Nephron (organoid): ENCODE data around the gene EDN1.

Experiments
- H3K27ac Mint-ChIP-seq, 3 experiments: 2 replicates each; pipeline ENCODE4 v1.8.0; 2020; ENCODE audit warnings: mixed read lengths in 3 of 3, mild to moderate bottlenecking in 2 of 3, moderate library complexity in 1 of 3
- H3K27me3 Mint-ChIP-seq: 2 replicates; pipeline ENCODE4 v1.8.0; 2021; ENCODE audit warnings: low read depth, mild to moderate bottlenecking, moderate library complexity, mixed read lengths
- H3K36me3 Mint-ChIP-seq: 2 replicates; pipeline ENCODE4 v1.8.0; 2020; ENCODE audit warnings: low read depth, mixed read lengths
- H3K4me1 Mint-ChIP-seq: 2 replicates; pipeline ENCODE4 v1.8.0; 2020; ENCODE audit warnings: mixed read lengths
- H3K4me3 Mint-ChIP-seq, 3 experiments: 2 replicates each; pipeline ENCODE4 v1.8.0; 2020; ENCODE audit warnings: mild to moderate bottlenecking in 3 of 3, mixed read lengths in 3 of 3, moderate library complexity in 2 of 3
- H3K9me3 Mint-ChIP-seq: 2 replicates; pipeline ENCODE4 v1.8.0; 2020; ENCODE audit warnings: mixed read lengths
- TF ChIP-seq, protein P1 (sequence below), 3 experiments: fragments of 200-600 bp; sonication (generic); IDR thresholded peaks; one replicate each; pipeline ENCODE4 v1.5.0; 2021; ENCODE audit warnings: antibody characterized with exemption in 3 of 3; ENCODE audit not compliant: unreplicated experiment in 3 of 3

EDN1 gene

DNA sequence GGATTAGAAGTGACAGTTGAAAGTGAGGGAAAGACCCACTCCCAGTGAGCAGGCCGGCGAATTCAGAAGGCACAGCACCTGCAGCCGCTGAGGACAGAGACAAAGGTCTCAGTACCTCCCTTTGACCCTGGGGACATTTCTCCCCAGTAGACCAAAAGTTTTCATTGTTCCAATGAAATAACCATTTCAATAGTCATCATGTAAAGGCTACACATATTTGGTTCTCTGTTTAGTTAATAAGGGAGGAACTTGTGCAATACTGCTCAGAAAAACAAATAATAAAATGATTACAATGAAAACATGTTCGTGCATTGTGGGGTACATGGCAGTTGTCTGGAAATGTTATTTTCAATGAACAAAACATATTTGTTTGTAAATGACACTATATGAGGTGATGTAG, 52.5 kb downstream of the EDN1 start:
- Mint-ChIP-seq H3K27ac (peak overlapping the region in 2 of 3 experiments; percentile 68 to 74), H3K4me3 (no peak overlapping the region), H3K4me1 (no peaks in the 10 kb centered on the region), H3K9me3 (no peaks in the 10 kb centered on the region), H3K27me3 (peaks cover 11% of the 10 kb centered on the region), H3K36me3 (no peaks in the 10 kb centered on the region)
- TF ChIP-seq, protein P1, sequence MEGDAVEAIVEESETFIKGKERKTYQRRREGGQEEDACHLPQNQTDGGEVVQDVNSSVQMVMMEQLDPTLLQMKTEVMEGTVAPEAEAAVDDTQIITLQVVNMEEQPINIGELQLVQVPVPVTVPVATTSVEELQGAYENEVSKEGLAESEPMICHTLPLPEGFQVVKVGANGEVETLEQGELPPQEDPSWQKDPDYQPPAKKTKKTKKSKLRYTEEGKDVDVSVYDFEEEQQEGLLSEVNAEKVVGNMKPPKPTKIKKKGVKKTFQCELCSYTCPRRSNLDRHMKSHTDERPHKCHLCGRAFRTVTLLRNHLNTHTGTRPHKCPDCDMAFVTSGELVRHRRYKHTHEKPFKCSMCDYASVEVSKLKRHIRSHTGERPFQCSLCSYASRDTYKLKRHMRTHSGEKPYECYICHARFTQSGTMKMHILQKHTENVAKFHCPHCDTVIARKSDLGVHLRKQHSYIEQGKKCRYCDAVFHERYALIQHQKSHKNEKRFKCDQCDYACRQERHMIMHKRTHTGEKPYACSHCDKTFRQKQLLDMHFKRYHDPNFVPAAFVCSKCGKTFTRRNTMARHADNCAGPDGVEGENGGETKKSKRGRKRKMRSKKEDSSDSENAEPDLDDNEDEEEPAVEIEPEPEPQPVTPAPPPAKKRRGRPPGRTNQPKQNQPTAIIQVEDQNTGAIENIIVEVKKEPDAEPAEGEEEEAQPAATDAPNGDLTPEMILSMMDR (IDR thresholded peaks at IDR 0.05; ENCODE audit: unreplicated experiment in 3 of 3) = no peak

DNA sequence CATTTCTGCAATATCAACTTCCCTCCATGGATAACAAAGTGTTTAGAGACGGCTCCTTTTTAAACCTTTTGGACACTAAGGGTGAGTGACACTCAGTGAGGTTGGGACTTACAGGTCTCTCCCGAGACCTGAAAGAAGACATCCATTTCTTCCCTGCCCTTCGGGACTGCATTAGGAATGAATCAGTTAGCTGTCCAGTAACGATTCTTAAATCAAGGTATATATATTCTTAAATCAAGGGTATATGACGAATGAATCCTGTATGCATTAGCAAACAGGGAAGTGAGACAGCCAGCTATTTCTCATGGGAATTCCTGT, 52.9 kb downstream of the EDN1 start:
- TF ChIP-seq, protein P1 (IDR thresholded peaks at IDR 0.05; ENCODE audit: unreplicated experiment in 3 of 3) = no peak
- no peaks in the 10 kb centered on the region for H3K36me3 Mint-ChIP-seq
- H3K4me3 Mint-ChIP-seq = no peak overlapping the region
- H3K9me3 Mint-ChIP-seq = no peaks in the 10 kb centered on the region
- H3K27ac Mint-ChIP-seq = peak overlapping the region; percentile 68 to 78 (median 74)
- no peaks in the 10 kb centered on the region for H3K4me1 Mint-ChIP-seq
- peaks cover 11% of the 10 kb centered on the region for H3K27me3 Mint-ChIP-seq

DNA sequence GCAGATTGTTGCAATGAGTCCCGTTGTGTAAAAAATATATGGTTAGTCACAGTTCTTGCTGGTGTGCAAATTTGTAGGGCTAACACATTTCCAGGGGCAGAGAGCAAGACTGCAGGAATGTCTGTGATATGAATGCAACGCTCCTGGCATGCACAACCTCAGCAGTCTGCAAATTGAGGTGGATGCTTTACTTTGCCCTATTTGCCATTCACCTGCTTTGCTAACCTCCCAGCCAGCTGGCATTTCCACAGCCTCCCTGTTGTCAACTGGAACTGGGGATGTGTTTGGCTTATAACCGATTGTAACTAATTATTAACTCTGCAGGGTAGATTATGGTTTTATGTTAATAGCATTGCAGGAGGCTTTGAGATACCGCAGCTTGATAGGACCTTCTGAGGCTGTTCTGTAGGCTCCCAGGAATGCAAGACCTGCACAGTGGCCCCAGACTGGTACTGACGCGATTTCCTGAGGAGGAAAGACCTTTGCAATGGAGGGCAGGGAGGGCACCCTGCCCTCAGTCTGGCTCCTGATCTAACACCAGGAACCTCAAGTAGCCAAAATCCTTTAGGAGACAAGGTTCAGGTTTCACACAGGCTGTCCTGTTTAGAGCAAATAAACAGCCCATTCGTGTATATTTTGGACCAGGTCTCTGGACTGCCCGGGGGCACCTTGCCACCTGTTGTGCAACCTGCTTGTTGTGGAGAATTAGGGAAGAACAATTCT, 53.4 kb downstream of the EDN1 start:
- Mint-ChIP-seq H3K9me3 (no peaks in the 10 kb centered on the region), H3K36me3 (no peaks in the 10 kb centered on the region), H3K4me3 (no peak overlapping the region), H3K27me3 (peaks cover 11% of the 10 kb centered on the region), H3K27ac (peak overlapping the region; percentile 68 to 78 (median 74)), H3K4me1 (no peaks in the 10 kb centered on the region)
- TF ChIP-seq, protein P1 (IDR thresholded peaks at IDR 0.05; ENCODE audit: unreplicated experiment in 3 of 3) = no peak

DNA sequence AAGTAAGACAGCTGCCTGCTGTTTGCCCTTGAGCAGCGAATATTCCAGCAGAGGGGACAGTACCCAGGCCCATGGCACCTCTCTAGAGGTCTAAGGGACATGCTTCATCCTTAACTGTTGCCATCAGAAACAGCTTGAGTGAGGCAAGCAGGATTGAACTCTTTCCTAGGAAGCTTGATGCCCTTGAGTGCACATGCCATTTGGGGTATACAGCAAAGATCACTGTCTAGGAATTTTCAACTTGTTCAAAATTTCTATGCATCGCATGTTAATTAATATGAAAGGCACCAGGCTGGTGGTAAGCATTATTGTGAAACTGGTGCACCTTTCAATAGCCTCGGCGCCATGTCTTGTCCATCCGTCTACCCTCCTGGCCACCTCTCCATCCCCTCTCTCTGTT, 54.1 kb downstream of the EDN1 start:
- H3K4me1 Mint-ChIP-seq = no peaks in the 10 kb centered on the region
- TF ChIP-seq, protein P1 (IDR thresholded peaks at IDR 0.05; ENCODE audit: unreplicated experiment in 3 of 3) = no peak
- no peaks in the 10 kb centered on the region for H3K9me3 Mint-ChIP-seq
- H3K36me3 Mint-ChIP-seq = no peaks in the 10 kb centered on the region
- peaks cover 11% of the 10 kb centered on the region for H3K27me3 Mint-ChIP-seq
- peak overlapping the region in 2 of 3 experiments; percentile 74 to 78 for H3K27ac Mint-ChIP-seq
- H3K4me3 Mint-ChIP-seq = no peak overlapping the region

DNA sequence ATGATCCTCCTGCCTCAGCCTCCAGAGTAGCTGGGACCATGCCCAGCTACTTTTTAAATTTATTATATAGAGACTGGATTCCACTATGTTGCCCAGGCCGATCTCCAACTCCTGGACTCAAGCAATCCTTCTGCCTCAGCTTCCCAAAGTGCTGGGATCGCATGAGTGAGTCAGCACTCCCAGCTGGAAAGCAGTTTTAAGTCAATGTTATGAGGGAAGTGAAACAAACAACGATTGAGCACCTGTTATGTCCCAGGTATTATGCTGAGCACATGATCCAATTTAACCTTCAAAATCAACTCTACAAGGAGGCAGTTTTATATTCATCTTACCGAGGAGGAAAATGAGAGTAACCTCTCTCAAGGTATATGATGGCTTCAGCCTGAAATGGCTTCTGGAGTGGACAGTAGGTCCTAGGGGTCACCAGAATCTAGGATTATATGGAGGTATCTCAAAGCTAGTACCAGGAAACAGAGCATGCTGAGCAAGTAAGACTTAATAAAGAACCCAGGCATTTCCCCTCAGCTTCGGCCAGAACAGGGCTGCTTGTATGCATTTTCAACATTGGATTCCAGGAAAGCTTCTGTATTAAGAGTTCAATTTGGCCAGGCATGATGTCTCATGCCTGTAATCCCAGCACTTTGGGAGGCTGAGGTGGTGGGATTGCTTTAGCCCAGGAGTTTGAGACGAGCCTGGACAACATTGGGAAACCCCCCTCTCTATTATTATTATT, 55.0 kb downstream of the EDN1 start:
- no peaks in the 10 kb centered on the region for H3K9me3 Mint-ChIP-seq
- peaks cover 11% of the 10 kb centered on the region for H3K27me3 Mint-ChIP-seq
- no peak overlapping the region for H3K4me3 Mint-ChIP-seq
- H3K27ac Mint-ChIP-seq = no peak overlapping the region
- TF ChIP-seq, protein P1 (IDR thresholded peaks at IDR 0.05; ENCODE audit: unreplicated experiment in 3 of 3) = no peak
- no peaks in the 10 kb centered on the region for H3K36me3 Mint-ChIP-seq
- H3K4me1 Mint-ChIP-seq = no peaks in the 10 kb centered on the region

DNA sequence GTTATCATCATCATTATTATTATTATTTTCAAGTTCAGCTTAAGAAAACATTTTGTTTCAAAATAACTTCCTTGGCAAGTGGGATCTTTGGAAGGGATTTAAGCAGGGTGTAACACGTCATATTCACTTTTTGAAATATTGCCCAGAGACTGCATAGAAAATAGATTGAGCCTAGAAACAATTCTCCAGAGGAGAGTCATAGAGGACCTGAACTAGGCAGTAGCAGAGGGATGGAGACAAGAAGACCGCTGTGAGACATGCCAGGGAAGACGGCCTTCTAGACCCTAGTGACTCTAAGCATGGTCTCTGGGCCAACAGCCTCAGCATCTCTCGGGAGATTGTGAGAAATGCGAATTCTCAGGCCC, 55.5 kb downstream of the EDN1 start:
- Mint-ChIP-seq H3K4me1 (no peaks in the 10 kb centered on the region), H3K27ac (no peak overlapping the region), H3K4me3 (no peak overlapping the region), H3K9me3 (peaks cover 4% of the 10 kb centered on the region), H3K27me3 (peaks cover 11% of the 10 kb centered on the region), H3K36me3 (no peaks in the 10 kb centered on the region)
- TF ChIP-seq, protein P1 (IDR thresholded peaks at IDR 0.05; ENCODE audit: unreplicated experiment in 3 of 3) = no peak
